DMS79 treated with DMSO at 0.1 percent for 48 hours (cell line): Measurements from ENCODE around the gene DRC3.
"Not testable (repeated sequence)": the region's sequence is repeated elsewhere in the genome, so short reads cannot be mapped to it uniquely, and the experiment has no call there.

Experiments used
- DNase-seq: peaks from one replicate; lab custom pipeline; 2025; lab: John Stamatoyannopoulos, UW

The DRC3 gene

GRCh38 chr17:17994271-17995069, 21.8 kb downstream of the DRC3 start:
- DNase-seq: no peak

GRCh38 chr17:17995887-17996286, 23.2 kb downstream of the DRC3 start:
- not testable (repeated sequence) for DNase-seq

- no peak for DNase-seq
Observed at GRCh38 chr17:17998934-17999333, 26.3 kb downstream of the DRC3 start.

- DNase-seq: no peak
Observed at GRCh38 chr17:17999364-18000029, 26.8 kb downstream of the DRC3 start.

- no peak for DNase-seq
Observed at GRCh38 chr17:18000030-18000408, 27.4 kb downstream of the DRC3 start.

- no peak for DNase-seq
Observed at GRCh38 chr17:18002171-18002570, 29.5 kb downstream of the DRC3 start.

GRCh38 chr17:18004345-18004744, 31.7 kb downstream of the DRC3 start:
- peak; percentile 18 for DNase-seq

GRCh38 chr17:18004884-18005305, 32.2 kb downstream of the DRC3 start:
- no peak for DNase-seq

GRCh38 chr17:18005496-18005895, 32.8 kb downstream of the DRC3 start:
- DNase-seq: no peak

GRCh38 chr17:18006495-18007239, 34.0 kb downstream of the DRC3 start:
- no peak for DNase-seq

GRCh38 chr17:18008496-18009268, 36.0 kb downstream of the DRC3 start:
- DNase-seq: no peak

GRCh38 chr17:18009609-18010420, 37.2 kb downstream of the DRC3 start:
- DNase-seq: no peak

GRCh38 chr17:18011286-18011685, 38.6 kb downstream of the DRC3 start:
- DNase-seq: no peak

- no peak for DNase-seq
Observed at GRCh38 chr17:18014006-18014405, 41.3 kb downstream of the DRC3 start.

- no peak for DNase-seq
Observed at GRCh38 chr17:18015593-18015992, 42.9 kb downstream of the DRC3 start.

GRCh38 chr17:18016426-18016825, 43.8 kb downstream of the DRC3 start:
- DNase-seq: no peak

- DNase-seq: no peak
Observed at GRCh38 chr17:18017958-18018357, 45.3 kb downstream of the DRC3 start.

- no peak for DNase-seq
Observed at GRCh38 chr17:18018411-18018921, 45.8 kb downstream of the DRC3 start.

- no peak for DNase-seq
Observed at GRCh38 chr17:18019838-18020154, 47.1 kb downstream of the DRC3 start.

GRCh38 chr17:18020971-18021370, 48.3 kb downstream of the DRC3 start:
- DNase-seq: no peak

- DNase-seq: no peak
Observed at GRCh38 chr17:18021372-18021771, 48.7 kb downstream of the DRC3 start.
